Panc1 (cell line): Measurements from ENCODE around the gene CASP4.

Source experiments
- CTCF ChIP-seq: fragments of 450-650 bp; IDR thresholded peaks from 2 replicates; pipeline ENCODE4 v1.5.1; 2017; ENCODE audit warnings: mild to moderate bottlenecking
- POLR2AphosphoS5 ChIP-seq: IDR thresholded peaks from 2 replicates; pipeline ENCODE4 v1.6.1; 2012; ENCODE audit warnings: mild to moderate bottlenecking, low read depth, low read length, moderate library complexity
- REST ChIP-seq, 2 experiments: IDR thresholded peaks; 2 replicates each; pipeline ENCODE4 v1.6.1; 2011 to 2012; ENCODE audit warnings: low read depth in 2 of 2, control low read depth in 1 of 2, low read length in 1 of 2, mild to moderate bottlenecking in 1 of 2, moderate library complexity in 1 of 2; ENCODE audit not compliant: insufficient read depth in 1 of 2
- SIN3A ChIP-seq: IDR thresholded peaks from 2 replicates; pipeline ENCODE4 v1.6.1; 2012; ENCODE audit warnings: low read depth, mild to moderate bottlenecking, low read length, moderate library complexity, borderline replicate concordance; ENCODE audit not compliant: insufficient read depth
- TCF7L2 ChIP-seq: IDR thresholded peaks from 2 replicates; pipeline ENCODE4 v1.6.1; 2011; ENCODE audit warnings: mild to moderate bottlenecking, low read depth, low read length, inconsistent platforms

DNA sequence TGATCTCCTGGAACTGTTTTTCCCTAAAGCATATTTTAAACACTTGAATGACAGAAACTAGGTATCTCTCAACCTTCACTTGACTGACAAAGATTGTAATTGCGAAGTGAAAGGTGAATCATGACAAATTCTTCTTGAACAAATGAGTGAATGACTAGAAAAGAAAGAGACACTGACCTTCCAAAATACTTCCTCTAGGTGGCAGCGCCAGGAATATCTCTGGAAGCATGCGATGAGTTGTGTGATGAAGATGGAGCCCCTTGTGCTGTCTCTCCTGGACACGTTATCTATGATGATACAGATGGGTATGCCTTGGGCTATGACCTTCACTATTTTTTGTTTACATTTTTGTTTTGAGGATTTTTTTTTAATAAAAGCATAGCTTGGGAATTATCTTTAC lies 63.1 kb downstream of the CASP4 start:
- TF ChIP-seq POLR2AphosphoS5 (no peak), CTCF (peak; percentile 47), TCF7L2 (no peak), REST (IDR thresholded peaks at IDR 0.05; ENCODE audit: insufficient read depth in 1 of 2, low read depth in 2 of 2, low read length in 1 of 2) (no peak), SIN3A (no peak)
